Neural progenitor cell (in vitro differentiated cells): Measurements from ENCODE around the gene HPRT1. TPM values are rescaled to one million over a fixed set of nuclear protein-coding genes. Genes with fewer than 3 reads are reported as not detected.

ENCODE experiments used
- DNase-seq: peaks from one replicate; pipeline ENCODE4 v3.0.0-alpha.2; 2016; ENCODE audit warnings: low spot score
- H2AFZ ChIP-seq: fragments of 200-600 bp; sonication (generic); replicated peaks from 2 replicates; pipeline ENCODE4 v1.6.1; 2016; ENCODE audit warnings: antibody characterized with exemption
- H3F3A ChIP-seq: fragments of 200-600 bp; sonication (generic); 2 replicates; pipeline ENCODE4 v1.6.1; 2016; ENCODE audit warnings: antibody characterized with exemption, low read depth
- H3K27ac ChIP-seq: fragments of 200-600 bp; sonication (generic); 2 replicates; pipeline ENCODE4 v1.5.1; 2016; ENCODE audit warnings: mild to moderate bottlenecking
- H3K27me3 ChIP-seq: fragments of 200-600 bp; sonication (generic); 2 replicates; pipeline ENCODE4 v1.6.1; 2016; ENCODE audit warnings: mild to moderate bottlenecking, moderate library complexity
- H3K36me3 ChIP-seq: fragments of 200-600 bp; sonication (generic); 2 replicates; pipeline ENCODE4 v1.5.1; 2016
- H3K4me1 ChIP-seq: fragments of 200-600 bp; sonication (generic); 2 replicates; pipeline ENCODE4 v1.6.1; 2016; ENCODE audit warnings: mixed run types
- H3K4me2 ChIP-seq: fragments of 200-600 bp; sonication (generic); 2 replicates; pipeline ENCODE4 v1.6.1; 2016
- H3K4me3 ChIP-seq: fragments of 200-600 bp; sonication (generic); 2 replicates; pipeline ENCODE4 v1.5.1; 2016
- H3K79me2 ChIP-seq: fragments of 200-600 bp; sonication (generic); 2 replicates; pipeline ENCODE4 v1.6.1; 2016; ENCODE audit warnings: low read depth
- H3K9ac ChIP-seq: fragments of 200-600 bp; sonication (generic); 2 replicates; pipeline ENCODE4 v1.6.1; 2016
- H3K9me3 ChIP-seq: fragments of 200-600 bp; sonication (generic); 2 replicates; pipeline ENCODE4 v1.5.1; 2016; ENCODE audit warnings: low read depth
- H4K20me1 ChIP-seq: fragments of 200-600 bp; sonication (generic); 2 replicates; pipeline ENCODE4 v1.6.1; 2016; ENCODE audit warnings: low read depth
- H3K27ac Mint-ChIP-seq: 3 replicates; pipeline ENCODE4 v1.8.0; 2021; ENCODE audit warnings: mixed read lengths
- H3K27me3 Mint-ChIP-seq: 2 replicates; pipeline ENCODE4 v1.8.0; 2022; ENCODE audit warnings: low read depth, mild to moderate bottlenecking, inconsistent platforms, moderate library complexity, mixed read lengths; ENCODE audit not compliant: insufficient read depth
- H3K36me3 Mint-ChIP-seq: 3 replicates; pipeline ENCODE4 v1.8.0; 2021; ENCODE audit warnings: mixed read lengths
- H3K4me1 Mint-ChIP-seq: 3 replicates; pipeline ENCODE4 v1.8.0; 2021; ENCODE audit warnings: mixed read lengths
- H3K4me3 Mint-ChIP-seq: 3 replicates; pipeline ENCODE4 v1.8.0; 2021; ENCODE audit warnings: mild to moderate bottlenecking, moderate library complexity, mixed read lengths
- H3K9me3 Mint-ChIP-seq: 3 replicates; pipeline ENCODE4 v1.8.0; 2020; ENCODE audit warnings: mixed read lengths
- EZH2 ChIP-seq: fragments of 200-600 bp; sonication (generic); IDR thresholded peaks from 2 replicates; pipeline ENCODE4 v1.6.1; 2017; ENCODE audit warnings: antibody characterized with exemption, mild to moderate bottlenecking, moderate library complexity
- EZH2phosphoT487 ChIP-seq: fragments of 200-600 bp; sonication (generic); IDR thresholded peaks from 2 replicates; pipeline ENCODE4 v1.6.1; 2017; ENCODE audit warnings: antibody characterized with exemption
- microRNA counts: library from miRNA; unstranded; fragments of <30 nt; microRNA quantifications from one replicate; lab custom pipeline; 2016
- microRNA-seq: library from miRNA; unstranded; fragments of <30 nt; microRNA quantifications from one replicate; pipeline ENCODE4, GENCODE V29; 2016
- small RNA-seq: library from RNA; depleted of rRNA; stranded (forward); fragments of <200 nt; gene quantifications from one replicate; pipeline ENCODE3, GENCODE V24; 2015
- total RNA-seq: library from RNA; depleted of rRNA; stranded (reverse); fragments of >200 nt; gene quantifications from 2 replicates; pipeline ENCODE4 v1.2.3, GENCODE V29; 2015; ENCODE audit warnings: low replicate concordance
- TF ChIP-seq, protein P1 (sequence below): fragments of 200-600 bp; sonication (generic); IDR thresholded peaks from 2 replicates; pipeline ENCODE4 v1.5.1; 2017; ENCODE audit warnings: antibody characterized with exemption, mild to moderate bottlenecking

Gene HPRT1
- total RNA-seq, 1 donor from 2014 or later, result 20.9 TPM

DNA sequence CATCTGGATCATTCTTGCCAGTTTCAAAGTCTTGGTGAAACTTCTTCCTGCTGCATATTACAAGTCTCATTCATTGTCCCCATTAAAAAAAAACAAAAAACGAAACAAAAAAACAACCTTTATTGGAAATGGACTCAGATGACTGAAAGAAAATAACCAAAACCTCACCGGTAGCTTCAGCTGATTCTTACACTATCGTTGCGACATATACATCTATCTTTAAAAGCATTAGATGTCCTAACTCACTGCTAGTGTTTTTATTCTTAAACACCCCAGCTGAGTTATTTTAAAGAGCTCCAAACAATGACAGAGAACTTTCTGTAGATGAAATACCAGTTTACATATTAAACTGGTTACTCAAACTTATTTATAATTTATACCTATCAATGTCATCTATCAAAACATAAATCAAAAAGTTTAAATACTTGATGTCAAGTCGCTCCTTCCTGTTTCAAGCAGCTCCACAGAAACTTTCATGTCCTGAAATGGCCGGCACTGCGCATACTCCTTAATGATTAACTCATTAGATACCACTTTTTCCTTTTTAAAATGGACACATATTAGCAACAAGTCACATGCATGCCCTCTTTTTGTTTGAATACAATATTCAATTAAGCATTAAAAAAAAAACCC lies 87.2 kb downstream of the HPRT1 start:
- Mint-ChIP-seq H3K27me3 (peaks cover 32% of the 10 kb centered on the region), H3K27ac (no peak overlapping the region), H3K36me3 (peaks cover 3% of the 10 kb centered on the region), H3K4me1 (peaks cover 71% of the 10 kb centered on the region), H3K4me3 (peak overlapping the region; percentile 87), H3K9me3 (no peaks in the 10 kb centered on the region)
- Histone ChIP-seq H3K4me2 (no peak overlapping the region), H3K4me3 (no peak overlapping the region), H4K20me1 (peaks cover 6% of the 10 kb centered on the region), H3K27me3 (peaks cover 88% of the 10 kb centered on the region), H3K9ac (no peak overlapping the region), H3K79me2 (no peaks in the 10 kb centered on the region), H2AFZ (no peak overlapping the region), H3F3A (peaks cover 31% of the 10 kb centered on the region), H3K9me3 (no peaks in the 10 kb centered on the region), H3K4me1 (peaks cover 10% of the 10 kb centered on the region), H3K27ac (no peak overlapping the region), H3K36me3 (no peaks in the 10 kb centered on the region)
- DNase-seq, result no peak
- TF ChIP-seq EZH2phosphoT487 (no peak), EZH2 (no peak)
- TF ChIP-seq, protein P1, sequence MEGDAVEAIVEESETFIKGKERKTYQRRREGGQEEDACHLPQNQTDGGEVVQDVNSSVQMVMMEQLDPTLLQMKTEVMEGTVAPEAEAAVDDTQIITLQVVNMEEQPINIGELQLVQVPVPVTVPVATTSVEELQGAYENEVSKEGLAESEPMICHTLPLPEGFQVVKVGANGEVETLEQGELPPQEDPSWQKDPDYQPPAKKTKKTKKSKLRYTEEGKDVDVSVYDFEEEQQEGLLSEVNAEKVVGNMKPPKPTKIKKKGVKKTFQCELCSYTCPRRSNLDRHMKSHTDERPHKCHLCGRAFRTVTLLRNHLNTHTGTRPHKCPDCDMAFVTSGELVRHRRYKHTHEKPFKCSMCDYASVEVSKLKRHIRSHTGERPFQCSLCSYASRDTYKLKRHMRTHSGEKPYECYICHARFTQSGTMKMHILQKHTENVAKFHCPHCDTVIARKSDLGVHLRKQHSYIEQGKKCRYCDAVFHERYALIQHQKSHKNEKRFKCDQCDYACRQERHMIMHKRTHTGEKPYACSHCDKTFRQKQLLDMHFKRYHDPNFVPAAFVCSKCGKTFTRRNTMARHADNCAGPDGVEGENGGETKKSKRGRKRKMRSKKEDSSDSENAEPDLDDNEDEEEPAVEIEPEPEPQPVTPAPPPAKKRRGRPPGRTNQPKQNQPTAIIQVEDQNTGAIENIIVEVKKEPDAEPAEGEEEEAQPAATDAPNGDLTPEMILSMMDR, result no peak

- H3K4me2 ChIP-seq, result peak overlapping the region; percentile 90
- Mint-ChIP-seq H3K27ac (peak overlapping the region; percentile 78), H3K4me1 (peaks cover 58% of the 10 kb centered on the region), H3K4me3 (peak overlapping the region; percentile 87), H3K9me3 (no peaks in the 10 kb centered on the region), H3K36me3 (peaks cover 3% of the 10 kb centered on the region), H3K27me3 (peaks cover 35% of the 10 kb centered on the region)
- H2AFZ ChIP-seq, result peak overlapping the region; percentile 46
- peak; percentile 50 for DNase-seq
- no peak overlapping the region for H3K9ac ChIP-seq
- TF ChIP-seq EZH2phosphoT487 (no peak), EZH2 (no peak)
- TF ChIP-seq, protein P1, result no peak
- H4K20me1 ChIP-seq, result peaks cover 6% of the 10 kb centered on the region
- H3K27ac ChIP-seq, result no peak overlapping the region
- H3K27me3 ChIP-seq, result peaks cover 100% of the 10 kb centered on the region
- H3K79me2 ChIP-seq, result no peaks in the 10 kb centered on the region
- peak overlapping the region; percentile 54 for H3K4me3 ChIP-seq
- H3F3A ChIP-seq, result peaks cover 31% of the 10 kb centered on the region
- peaks cover 10% of the 10 kb centered on the region for H3K4me1 ChIP-seq
- H3K36me3 ChIP-seq, result no peaks in the 10 kb centered on the region
- H3K9me3 ChIP-seq, result no peaks in the 10 kb centered on the region
These were observed 88.6 kb downstream of the HPRT1 start for GRCh38 chrX:134548257-134549201.

MicroRNAs within 50 kb of the gene (microRNA counts, 767-probe panel; counts per million panel counts)
- microRNA hsa-miR-424-5p (lab: Ali Mortazavi, UCI), result 460 counts per million, percentile 90 among the panel's probes with 10 or more counts
- microRNA hsa-miR-450a-5p (lab: Ali Mortazavi, UCI), result 460 counts per million, percentile 90 among the panel's probes with 10 or more counts
- 460 counts per million, percentile 90 among the panel's probes with 10 or more counts for microRNA hsa-miR-450b-3p (lab: Ali Mortazavi, UCI)
- microRNA hsa-miR-450b-5p (lab: Ali Mortazavi, UCI), result 460 counts per million, percentile 90 among the panel's probes with 10 or more counts
- 460 counts per million, percentile 90 among the panel's probes with 10 or more counts for microRNA hsa-miR-503 (lab: Ali Mortazavi, UCI)
- microRNA hsa-miR-542-3p (lab: Ali Mortazavi, UCI), result 460 counts per million, percentile 90 among the panel's probes with 10 or more counts
- 460 counts per million, percentile 90 among the panel's probes with 10 or more counts for microRNA hsa-miR-542-5p (lab: Ali Mortazavi, UCI)

Small RNA genes lying within 50 kb of the gene (microRNA-seq; reads per million reads assigned to microRNA genes)
- gene MIR424, result 473 reads per million, percentile 89 among the genes with 10 or more reads in this experiment
- gene MIR450A1, result not detected
- not detected for gene MIR450A2
- not detected for gene MIR450B
- 6.9 reads per million, percentile 30 among the genes with 10 or more reads in this experiment for gene MIR503
- gene MIR542, result 5.6 reads per million, percentile 27 among the genes with 10 or more reads in this experiment

Small RNA genes lying within 50 kb of the gene (small RNA-seq; reads per million reads assigned to genes)
- gene AC004383.1 (not detected), gene MIR450A1 (not detected), gene MIR450A2 (not detected), gene MIR450B (not detected), gene MIR503 (0.30 reads per million, percentile 25 among the genes with 10 or more reads in this experiment), gene MIR542 (0.27 reads per million, percentile 20 among the genes with 10 or more reads in this experiment)

Other genes starting within 250 kb of the HPRT1 start
- gene CCDC160, start 223.0 kb upstream of the HPRT1 start, total RNA-seq, result 18.4 and 21.6 TPM in 2 replicates
- 127 and 207 TPM in 2 replicates for gene PHF6, start 86.9 kb upstream of the HPRT1 start, total RNA-seq
- gene PLAC1, start 198.3 kb downstream of the HPRT1 start, total RNA-seq, result not detected in 2 replicates